ENCODE results near the gene C1orf94. TPM values are rescaled to one million over a fixed set of nuclear protein-coding genes. Genes with fewer than 3 reads are reported as not detected.

C1orf94 gene
- total RNA-seq, 1 experiment from 2014 or later = 6.0 TPM

DNA sequence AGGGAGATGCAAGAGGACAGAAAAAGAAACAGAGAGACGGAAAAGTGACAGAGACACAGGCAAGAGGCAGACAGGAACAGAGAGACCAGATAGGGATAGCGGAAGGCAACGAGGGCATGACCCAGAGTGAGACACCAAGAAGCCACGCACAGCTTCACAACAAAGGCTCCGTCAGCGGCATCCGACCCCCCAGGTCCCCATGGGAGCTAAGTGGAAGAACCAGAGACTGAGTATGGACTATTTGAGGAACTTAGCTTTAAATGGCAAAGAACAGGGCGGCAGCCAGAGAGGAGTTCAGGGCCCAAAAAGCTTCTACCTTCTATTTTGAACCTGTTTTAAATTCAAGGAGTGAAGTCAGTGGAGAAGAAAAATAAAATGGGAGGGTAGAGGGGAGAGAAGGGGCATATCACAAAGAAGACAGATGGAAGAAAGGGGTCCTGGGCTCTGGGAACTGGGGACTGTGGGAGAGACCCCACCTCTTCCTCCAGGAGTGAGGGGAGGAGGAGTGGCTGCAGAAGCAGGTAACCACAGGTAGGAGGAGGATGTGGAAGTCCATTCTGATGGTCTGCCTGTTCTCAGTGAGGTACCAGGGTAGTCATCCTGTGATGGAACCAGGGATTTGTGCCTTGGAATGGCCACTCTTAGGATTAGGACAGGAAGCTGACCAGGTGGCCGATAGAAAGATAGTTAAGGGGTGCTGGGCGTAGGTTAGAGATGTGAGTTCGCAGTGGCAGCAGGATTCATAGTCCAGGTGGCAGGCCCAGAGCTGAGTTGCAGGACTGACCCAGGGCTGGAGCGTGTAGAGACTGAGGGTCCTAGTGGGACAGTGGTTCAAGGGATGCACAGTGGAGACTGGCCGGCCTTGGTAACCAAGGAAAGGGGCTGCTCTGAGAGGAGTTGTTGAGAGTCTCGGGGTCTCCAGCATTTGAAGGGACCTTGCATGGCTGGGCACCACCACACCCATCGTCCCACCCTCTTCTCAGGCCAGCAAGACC lies 49.4 kb upstream of the C1orf94 start:
- POLR2A ChIA-PET = no interaction called here
- Mint-ChIP-seq H3K4me3 (no peak overlapping the region), H3K9me3 (peaks cover 4% of the 10 kb centered on the region; the same call in 1 of the 2 replicates), H3K4me1 (peaks cover 6% of the 10 kb centered on the region; the same call in 1 of the 2 replicates), H3K27ac (no peak overlapping the region; the same call in none of the 2 replicates), H3K36me3 (peaks cover 19% of the 10 kb centered on the region), H3K27me3 (ENCODE audit: low read depth) (no peaks in the 10 kb centered on the region)
- TF ChIP-seq, protein P1, sequence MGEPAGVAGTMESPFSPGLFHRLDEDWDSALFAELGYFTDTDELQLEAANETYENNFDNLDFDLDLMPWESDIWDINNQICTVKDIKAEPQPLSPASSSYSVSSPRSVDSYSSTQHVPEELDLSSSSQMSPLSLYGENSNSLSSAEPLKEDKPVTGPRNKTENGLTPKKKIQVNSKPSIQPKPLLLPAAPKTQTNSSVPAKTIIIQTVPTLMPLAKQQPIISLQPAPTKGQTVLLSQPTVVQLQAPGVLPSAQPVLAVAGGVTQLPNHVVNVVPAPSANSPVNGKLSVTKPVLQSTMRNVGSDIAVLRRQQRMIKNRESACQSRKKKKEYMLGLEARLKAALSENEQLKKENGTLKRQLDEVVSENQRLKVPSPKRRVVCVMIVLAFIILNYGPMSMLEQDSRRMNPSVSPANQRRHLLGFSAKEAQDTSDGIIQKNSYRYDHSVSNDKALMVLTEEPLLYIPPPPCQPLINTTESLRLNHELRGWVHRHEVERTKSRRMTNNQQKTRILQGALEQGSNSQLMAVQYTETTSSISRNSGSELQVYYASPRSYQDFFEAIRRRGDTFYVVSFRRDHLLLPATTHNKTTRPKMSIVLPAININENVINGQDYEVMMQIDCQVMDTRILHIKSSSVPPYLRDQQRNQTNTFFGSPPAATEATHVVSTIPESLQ (CRISPR knock-in tag; IDR thresholded peaks at IDR 0.05) = no peak
- TF ChIP-seq EMX1 (CRISPR knock-in tag; IDR thresholded peaks at IDR 0.05) (no peak), TCF7 (CRISPR knock-in tag; IDR thresholded peaks at IDR 0.05; ENCODE audit: low read depth) (no peak), CREM (CRISPR knock-in tag; IDR thresholded peaks at IDR 0.05) (no peak), TEAD1 (CRISPR knock-in tag; IDR thresholded peaks at IDR 0.05) (no peak), MYBL2 (CRISPR knock-in tag; IDR thresholded peaks at IDR 0.05) (no peak), CBFB (CRISPR knock-in tag; IDR thresholded peaks at IDR 0.05; ENCODE audit: low read depth) (no peak), ZNF671 (CRISPR knock-in tag; IDR thresholded peaks at IDR 0.05) (no peak), ZBTB21 (CRISPR knock-in tag; IDR thresholded peaks at IDR 0.05; ENCODE audit: borderline replicate concordance) (no peak), NFE2L1 (CRISPR knock-in tag; IDR thresholded peaks at IDR 0.05) (no peak)
- TF ChIP-seq, protein P2, sequence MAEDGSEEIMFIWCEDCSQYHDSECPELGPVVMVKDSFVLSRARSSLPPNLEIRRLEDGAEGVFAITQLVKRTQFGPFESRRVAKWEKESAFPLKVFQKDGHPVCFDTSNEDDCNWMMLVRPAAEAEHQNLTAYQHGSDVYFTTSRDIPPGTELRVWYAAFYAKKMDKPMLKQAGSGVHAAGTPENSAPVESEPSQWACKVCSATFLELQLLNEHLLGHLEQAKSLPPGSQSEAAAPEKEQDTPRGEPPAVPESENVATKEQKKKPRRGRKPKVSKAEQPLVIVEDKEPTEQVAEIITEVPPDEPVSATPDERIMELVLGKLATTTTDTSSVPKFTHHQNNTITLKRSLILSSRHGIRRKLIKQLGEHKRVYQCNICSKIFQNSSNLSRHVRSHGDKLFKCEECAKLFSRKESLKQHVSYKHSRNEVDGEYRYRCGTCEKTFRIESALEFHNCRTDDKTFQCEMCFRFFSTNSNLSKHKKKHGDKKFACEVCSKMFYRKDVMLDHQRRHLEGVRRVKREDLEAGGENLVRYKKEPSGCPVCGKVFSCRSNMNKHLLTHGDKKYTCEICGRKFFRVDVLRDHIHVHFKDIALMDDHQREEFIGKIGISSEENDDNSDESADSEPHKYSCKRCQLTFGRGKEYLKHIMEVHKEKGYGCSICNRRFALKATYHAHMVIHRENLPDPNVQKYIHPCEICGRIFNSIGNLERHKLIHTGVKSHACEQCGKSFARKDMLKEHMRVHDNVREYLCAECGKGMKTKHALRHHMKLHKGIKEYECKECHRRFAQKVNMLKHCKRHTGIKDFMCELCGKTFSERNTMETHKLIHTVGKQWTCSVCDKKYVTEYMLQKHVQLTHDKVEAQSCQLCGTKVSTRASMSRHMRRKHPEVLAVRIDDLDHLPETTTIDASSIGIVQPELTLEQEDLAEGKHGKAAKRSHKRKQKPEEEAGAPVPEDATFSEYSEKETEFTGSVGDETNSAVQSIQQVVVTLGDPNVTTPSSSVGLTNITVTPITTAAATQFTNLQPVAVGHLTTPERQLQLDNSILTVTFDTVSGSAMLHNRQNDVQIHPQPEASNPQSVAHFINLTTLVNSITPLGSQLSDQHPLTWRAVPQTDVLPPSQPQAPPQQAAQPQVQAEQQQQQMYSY (CRISPR knock-in tag; IDR thresholded peaks at IDR 0.05) = no peak
- TF ChIP-seq, protein P3, sequence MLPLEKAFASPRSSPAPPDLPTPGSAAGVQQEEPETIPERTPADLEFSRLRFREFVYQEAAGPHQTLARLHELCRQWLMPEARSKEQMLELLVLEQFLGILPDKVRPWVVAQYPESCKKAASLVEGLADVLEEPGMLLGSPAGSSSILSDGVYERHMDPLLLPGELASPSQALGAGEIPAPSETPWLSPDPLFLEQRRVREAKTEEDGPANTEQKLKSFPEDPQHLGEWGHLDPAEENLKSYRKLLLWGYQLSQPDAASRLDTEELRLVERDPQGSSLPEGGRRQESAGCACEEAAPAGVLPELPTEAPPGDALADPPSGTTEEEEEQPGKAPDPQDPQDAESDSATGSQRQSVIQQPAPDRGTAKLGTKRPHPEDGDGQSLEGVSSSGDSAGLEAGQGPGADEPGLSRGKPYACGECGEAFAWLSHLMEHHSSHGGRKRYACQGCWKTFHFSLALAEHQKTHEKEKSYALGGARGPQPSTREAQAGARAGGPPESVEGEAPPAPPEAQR (CRISPR knock-in tag; IDR thresholded peaks at IDR 0.05) = no peak
- TF ChIP-seq, protein P4, sequence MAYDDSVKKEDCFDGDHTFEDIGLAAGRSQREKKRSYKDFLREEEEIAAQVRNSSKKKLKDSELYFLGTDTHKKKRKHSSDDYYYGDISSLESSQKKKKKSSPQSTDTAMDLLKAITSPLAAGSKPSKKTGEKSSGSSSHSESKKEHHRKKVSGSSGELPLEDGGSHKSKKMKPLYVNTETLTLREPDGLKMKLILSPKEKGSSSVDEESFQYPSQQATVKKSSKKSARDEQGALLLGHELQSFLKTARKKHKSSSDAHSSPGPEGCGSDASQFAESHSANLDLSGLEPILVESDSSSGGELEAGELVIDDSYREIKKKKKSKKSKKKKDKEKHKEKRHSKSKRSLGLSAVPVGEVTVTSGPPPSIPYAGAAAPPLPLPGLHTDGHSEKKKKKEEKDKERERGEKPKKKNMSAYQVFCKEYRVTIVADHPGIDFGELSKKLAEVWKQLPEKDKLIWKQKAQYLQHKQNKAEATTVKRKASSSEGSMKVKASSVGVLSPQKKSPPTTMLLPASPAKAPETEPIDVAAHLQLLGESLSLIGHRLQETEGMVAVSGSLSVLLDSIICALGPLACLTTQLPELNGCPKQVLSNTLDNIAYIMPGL (CRISPR knock-in tag; IDR thresholded peaks at IDR 0.05) = no peak
- TF ChIP-seq, protein P5, sequence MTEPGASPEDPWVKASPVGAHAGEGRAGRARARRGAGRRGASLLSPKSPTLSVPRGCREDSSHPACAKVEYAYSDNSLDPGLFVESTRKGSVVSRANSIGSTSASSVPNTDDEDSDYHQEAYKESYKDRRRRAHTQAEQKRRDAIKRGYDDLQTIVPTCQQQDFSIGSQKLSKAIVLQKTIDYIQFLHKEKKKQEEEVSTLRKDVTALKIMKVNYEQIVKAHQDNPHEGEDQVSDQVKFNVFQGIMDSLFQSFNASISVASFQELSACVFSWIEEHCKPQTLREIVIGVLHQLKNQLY (CRISPR knock-in tag; IDR thresholded peaks at IDR 0.05) = no peak
- TF ChIP-seq, protein P6, sequence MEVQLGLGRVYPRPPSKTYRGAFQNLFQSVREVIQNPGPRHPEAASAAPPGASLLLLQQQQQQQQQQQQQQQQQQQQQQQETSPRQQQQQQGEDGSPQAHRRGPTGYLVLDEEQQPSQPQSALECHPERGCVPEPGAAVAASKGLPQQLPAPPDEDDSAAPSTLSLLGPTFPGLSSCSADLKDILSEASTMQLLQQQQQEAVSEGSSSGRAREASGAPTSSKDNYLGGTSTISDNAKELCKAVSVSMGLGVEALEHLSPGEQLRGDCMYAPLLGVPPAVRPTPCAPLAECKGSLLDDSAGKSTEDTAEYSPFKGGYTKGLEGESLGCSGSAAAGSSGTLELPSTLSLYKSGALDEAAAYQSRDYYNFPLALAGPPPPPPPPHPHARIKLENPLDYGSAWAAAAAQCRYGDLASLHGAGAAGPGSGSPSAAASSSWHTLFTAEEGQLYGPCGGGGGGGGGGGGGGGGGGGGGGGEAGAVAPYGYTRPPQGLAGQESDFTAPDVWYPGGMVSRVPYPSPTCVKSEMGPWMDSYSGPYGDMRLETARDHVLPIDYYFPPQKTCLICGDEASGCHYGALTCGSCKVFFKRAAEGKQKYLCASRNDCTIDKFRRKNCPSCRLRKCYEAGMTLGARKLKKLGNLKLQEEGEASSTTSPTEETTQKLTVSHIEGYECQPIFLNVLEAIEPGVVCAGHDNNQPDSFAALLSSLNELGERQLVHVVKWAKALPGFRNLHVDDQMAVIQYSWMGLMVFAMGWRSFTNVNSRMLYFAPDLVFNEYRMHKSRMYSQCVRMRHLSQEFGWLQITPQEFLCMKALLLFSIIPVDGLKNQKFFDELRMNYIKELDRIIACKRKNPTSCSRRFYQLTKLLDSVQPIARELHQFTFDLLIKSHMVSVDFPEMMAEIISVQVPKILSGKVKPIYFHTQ (CRISPR knock-in tag; IDR thresholded peaks at IDR 0.05) = no peak
- TF ChIP-seq, protein P7, sequence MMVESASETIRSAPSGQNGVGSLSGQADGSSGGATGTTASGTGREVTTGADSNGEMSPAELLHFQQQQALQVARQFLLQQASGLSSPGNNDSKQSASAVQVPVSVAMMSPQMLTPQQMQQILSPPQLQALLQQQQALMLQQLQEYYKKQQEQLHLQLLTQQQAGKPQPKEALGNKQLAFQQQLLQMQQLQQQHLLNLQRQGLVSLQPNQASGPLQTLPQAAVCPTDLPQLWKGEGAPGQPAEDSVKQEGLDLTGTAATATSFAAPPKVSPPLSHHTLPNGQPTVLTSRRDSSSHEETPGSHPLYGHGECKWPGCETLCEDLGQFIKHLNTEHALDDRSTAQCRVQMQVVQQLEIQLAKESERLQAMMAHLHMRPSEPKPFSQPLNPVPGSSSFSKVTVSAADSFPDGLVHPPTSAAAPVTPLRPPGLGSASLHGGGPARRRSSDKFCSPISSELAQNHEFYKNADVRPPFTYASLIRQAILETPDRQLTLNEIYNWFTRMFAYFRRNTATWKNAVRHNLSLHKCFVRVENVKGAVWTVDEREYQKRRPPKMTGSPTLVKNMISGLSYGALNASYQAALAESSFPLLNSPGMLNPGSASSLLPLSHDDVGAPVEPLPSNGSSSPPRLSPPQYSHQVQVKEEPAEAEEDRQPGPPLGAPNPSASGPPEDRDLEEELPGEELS (CRISPR knock-in tag; IDR thresholded peaks at IDR 0.05) = no peak
- CTCF ChIA-PET = interaction anchor here (1.0 to 2.4 kb wide), 2 partner anchors 13 to 36 kb away, joined by 4 to 7 read pairs; no protein-coding TSS in a partner anchor
- no peak for DNase-seq (ENCODE audit: low spot score)
- ATAC-seq = no peak

Data from WTC11 (cell line).